Pancreas (tissue), 10 donors: ENCODE data around the gene DDX50. TPM values are rescaled to one million over a fixed set of nuclear protein-coding genes. Genes with fewer than 3 reads are reported as not detected.
A peak's percentile ranks its signal among the peaks of the same experiment; 100 is the strongest.

ENCODE experiments used
- ATAC-seq, 4 donors: fragments of 200-7000 bp; cut with Tn5 transposase; one replicate each; pipeline versions ENCODE4 v1.8.0 to v1.9.1; 2020; ENCODE audit warnings: mild to moderate bottlenecking in 4 of 4, moderate library complexity in 4 of 4
- DNase-seq, 6 donors: peaks; one replicate each; pipeline ENCODE4 v3.0.0-alpha.2; 2020
- FAIRE-seq: peaks from 2 replicates; lab custom pipeline; 2012; peaks lifted over from hg19 to GRCh38; lab: Jason Lieb, UNC
- H3K27ac ChIP-seq, 4 donors: fragments of 200-600 bp; sonication (generic); 1 replicate in 3 of 4; 2 replicates in 1 of 4; pipeline versions ENCODE4 v1.5.0 to v1.8.0; 2020
- H3K27me3 ChIP-seq, 4 donors: fragments of 200-600 bp; one replicate each; pipeline ENCODE4 v1.8.0; 2021
- H3K36me3 ChIP-seq, 3 donors: fragments of 200-600 bp; sonication (generic) in 1 of 3; one replicate each; pipeline versions ENCODE4 v1.5.0 to v1.8.0; 2020 to 2021
- H3K4me1 ChIP-seq, 3 donors: fragments of 200-600 bp; one replicate each; pipeline ENCODE4 v1.8.0; 2021
- H3K4me3 ChIP-seq, 4 donors: fragments of 200-600 bp; sonication (generic) in 2 of 4; one replicate each; pipeline versions ENCODE4 v1.5.0 to v1.8.0; 2020 to 2021
- H3K9me3 ChIP-seq, 4 donors: fragments of 200-600 bp; one replicate each; pipeline ENCODE4 v1.8.0; 2021
- CTCF ChIP-seq, 4 donors: fragments of 200-600 bp; sonication (generic) in 3 of 4; IDR thresholded peaks; one replicate each; pipeline versions ENCODE4 v1.5.0 to v1.8.0; 2021; ENCODE audit warnings: antibody characterized with exemption in 4 of 4
- WGBS, 2 donors: extraction: QIAGEN DNeasy Blood & Tissue Kit; methylation state at CpG; one replicate each; pipeline ENCODE4 v1.1.7; 2013; 5-methylcytosine and 5-hydroxymethylcytosine counted together
- intact Hi-C, 3 donors: fragments of 100-400 bp; cut with DNase I; formaldehyde crosslinking; loops; one replicate each; pipeline versions ENCODE4 v1.11.1 to v1.14.2; 2022
- polyA plus RNA-seq, 2 donors: library from polyadenylated mRNA; stranded (reverse); fragments of 200-250 nt; gene quantifications; one replicate each; pipeline ENCODE4 v1.2.3, GENCODE V29; 2013
- total RNA-seq, 6 donors: library from RNA; stranded (reverse); fragmentation: NEBNext Ultra II Directional in 4 of 6; extraction: Animal tissue kit (Norgen Biotek cat#: 25700) in 4 of 6; gene quantifications; one replicate each; pipeline versions ENCODE4 v1.2.1 to v1.2.4, GENCODE V29; 2021 to 2023
- donor health status: healthy with polysubstance abuse.
- donor health status: DM: no; HTN: no; CAD: no; lungs with moderate emphysema.
- donor health status: DM: no; HTN: no; CAD: no.
- donor health status: control.
- donor health status: control.
- donor health status: Bipolar disorder and iron deficiency.
- donor health status: DM: yes; HTN: yes; CAD: no.
- donor health status: DM: no; HTN: no; CAD: no.
- donor health status: DM: no; HTN: no; CAD: no.
- donor health status: DM: yes; HTN: yes; CAD: no.

Gene DDX50
- total and polyA plus RNA-seq, 8 donors, result 9.1 to 27.9 (median 17.6) TPM

DNA sequence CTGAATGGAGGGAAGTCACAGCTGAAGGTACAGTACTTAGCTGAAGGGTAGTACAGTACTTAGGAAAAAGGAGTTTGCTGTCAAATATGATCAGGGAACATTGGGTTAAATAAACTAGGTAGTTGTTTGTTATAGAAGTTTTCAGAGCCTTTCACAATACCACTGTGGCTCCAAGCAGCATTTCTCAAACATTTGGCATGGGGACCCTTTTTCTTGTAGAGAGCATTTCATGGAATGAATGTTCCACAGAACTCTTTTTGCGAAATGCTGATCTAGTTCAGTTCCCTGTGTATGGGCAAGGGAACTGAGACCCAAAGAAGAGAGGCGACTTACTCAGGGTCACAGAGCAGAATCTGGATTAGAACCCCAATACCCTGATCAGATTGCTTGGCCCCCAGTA, 31.5 kb upstream of the DDX50 start:
- ATAC-seq, result no peak
- no peak for DNase-seq
- Histone ChIP-seq H3K27ac (no peak overlapping the region), H3K36me3 (no peaks in the 10 kb centered on the region), H3K4me1 (peaks cover 0 to 7% (median 0%) of the 10 kb centered on the region in 3 donors), H3K9me3 (no peaks in the 10 kb centered on the region), H3K4me3 (no peak overlapping the region), H3K27me3 (no peaks in the 10 kb centered on the region)
- no peak for FAIRE-seq
- TF ChIP-seq CTCF (IDR thresholded peaks at IDR 0.05), result no peak
- WGBS, 2 donors, result 67 to 77% methylated on average over 2 of the region's 2 CpGs
- intact Hi-C loops, result no loop called here

GRCh38 chr10:68870061-68870460, 31.1 kb upstream of the DDX50 start:
- intact Hi-C loops, result no loop called here
- ATAC-seq, result no peak
- Histone ChIP-seq H3K4me1 (peaks cover 0 to 7% (median 0%) of the 10 kb centered on the region in 3 donors), H3K27me3 (no peaks in the 10 kb centered on the region), H3K27ac (no peak overlapping the region), H3K36me3 (no peaks in the 10 kb centered on the region), H3K4me3 (no peak overlapping the region), H3K9me3 (no peaks in the 10 kb centered on the region)
- no peak for TF ChIP-seq CTCF (IDR thresholded peaks at IDR 0.05)
- no peak for FAIRE-seq
- 80 to 81% methylated on average over 2 of the region's 2 CpGs for WGBS, 2 donors
- DNase-seq, result no peak

- 66 to 67% methylated on average over 3 of the region's 3 CpGs for WGBS, 2 donors
- TF ChIP-seq CTCF (IDR thresholded peaks at IDR 0.05), result no peak
- H3K4me1 ChIP-seq, result peaks cover 0 to 7% (median 0%) of the 10 kb centered on the region in 3 donors
- H3K4me3 ChIP-seq, result no peak overlapping the region
- ATAC-seq, result no peak
- H3K27me3 ChIP-seq, result no peaks in the 10 kb centered on the region
- no peaks in the 10 kb centered on the region for H3K36me3 ChIP-seq
- intact Hi-C loops, result no loop called here
- H3K27ac ChIP-seq, result no peak overlapping the region
- DNase-seq, result no peak
- FAIRE-seq, result no peak
- no peaks in the 10 kb centered on the region for H3K9me3 ChIP-seq
Measured at GRCh38 chr10:68870545-68871104, 30.5 kb upstream of the DDX50 start.

- Histone ChIP-seq H3K4me1 (peaks cover 0 to 7% (median 0%) of the 10 kb centered on the region in 3 donors), H3K27ac (no peak overlapping the region), H3K36me3 (no peaks in the 10 kb centered on the region), H3K9me3 (no peaks in the 10 kb centered on the region), H3K4me3 (no peak overlapping the region), H3K27me3 (no peaks in the 10 kb centered on the region)
- FAIRE-seq (no peak), DNase-seq (no peak), ATAC-seq (peak in 1 of 4 donors; percentile 62)
- TF ChIP-seq CTCF (IDR thresholded peaks at IDR 0.05), result no peak
- WGBS, 2 donors, result 62 to 71% methylated on average over 6 of the region's 6 CpGs
- intact Hi-C loops, result no loop called here
Measured at GRCh38 chr10:68871105-68871711, 29.9 kb upstream of the DDX50 start.

DNA sequence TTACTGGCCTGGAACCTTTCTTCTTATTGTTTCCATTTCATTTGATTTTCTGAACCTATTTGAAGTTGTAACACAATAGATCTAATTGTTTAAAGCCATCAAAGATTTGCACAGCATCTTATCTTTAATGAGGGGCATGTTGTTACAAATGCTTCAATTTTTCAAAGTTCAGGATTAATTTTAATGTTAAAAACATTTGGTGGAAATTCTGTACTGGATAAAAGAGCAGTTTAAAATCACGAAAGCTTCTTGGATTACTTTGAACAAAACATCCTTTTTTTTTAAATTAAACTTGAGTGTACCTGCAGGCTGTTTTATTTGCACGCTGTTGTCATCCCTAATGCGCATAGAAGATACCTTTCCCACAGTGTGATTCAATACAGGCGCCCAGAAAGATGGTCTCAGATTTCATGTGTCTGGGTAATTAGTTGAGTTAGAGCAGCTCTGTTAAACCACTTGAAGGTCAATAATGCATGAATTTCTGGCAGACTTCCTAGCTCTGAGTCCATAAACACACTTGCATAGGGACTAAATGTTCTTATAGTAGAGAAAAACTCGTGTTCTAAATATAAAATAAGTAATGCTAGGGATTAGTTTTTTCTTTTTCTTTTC, 29.3 kb upstream of the DDX50 start:
- Histone ChIP-seq H3K27ac (no peak overlapping the region), H3K4me1 (peaks cover 0 to 7% (median 0%) of the 10 kb centered on the region in 3 donors), H3K9me3 (no peaks in the 10 kb centered on the region), H3K36me3 (no peaks in the 10 kb centered on the region), H3K27me3 (no peaks in the 10 kb centered on the region), H3K4me3 (no peak overlapping the region)
- FAIRE-seq, result peak; percentile 20
- WGBS, 2 donors, result 45 to 52% methylated on average over 5 of the region's 5 CpGs
- no peak for TF ChIP-seq CTCF (IDR thresholded peaks at IDR 0.05)
- no peak for DNase-seq
- ATAC-seq, result peak in 3 of 4 donors; percentile 60 to 74 (median 64)
- intact Hi-C loops, result no loop called here
